ENCODE measurements around the gene CENPT. TPM values are rescaled to one million over a fixed set of nuclear protein-coding genes. Genes with fewer than 3 reads are reported as not detected.

CENPT gene
- total RNA-seq, 1 donor from 2014 or later: 153 TPM

DNA sequence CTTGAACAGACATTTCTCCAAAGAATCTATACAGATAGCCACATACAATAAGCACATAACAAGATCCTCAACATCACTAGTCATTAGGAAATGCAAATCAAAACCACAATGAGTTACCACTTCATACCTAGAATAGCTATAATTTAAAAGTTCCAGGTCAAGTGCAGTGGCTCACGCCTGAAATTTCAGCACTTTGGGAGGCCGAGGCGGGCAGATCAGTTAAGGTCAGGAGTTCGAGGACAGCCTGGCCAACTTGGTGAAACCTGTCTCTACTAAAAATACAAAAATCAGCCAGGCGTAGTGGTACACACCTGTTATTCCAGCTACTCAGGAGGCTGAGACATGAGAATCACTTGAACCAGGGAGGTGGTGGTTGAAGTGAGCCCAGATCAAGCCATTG is 61.0 kb downstream of the CENPT start:
- H3K4me1 Mint-ChIP-seq (ENCODE audit: low read depth, unreplicated experiment): peaks cover 8% of the 10 kb centered on the region
- TF ChIP-seq, protein P1, sequence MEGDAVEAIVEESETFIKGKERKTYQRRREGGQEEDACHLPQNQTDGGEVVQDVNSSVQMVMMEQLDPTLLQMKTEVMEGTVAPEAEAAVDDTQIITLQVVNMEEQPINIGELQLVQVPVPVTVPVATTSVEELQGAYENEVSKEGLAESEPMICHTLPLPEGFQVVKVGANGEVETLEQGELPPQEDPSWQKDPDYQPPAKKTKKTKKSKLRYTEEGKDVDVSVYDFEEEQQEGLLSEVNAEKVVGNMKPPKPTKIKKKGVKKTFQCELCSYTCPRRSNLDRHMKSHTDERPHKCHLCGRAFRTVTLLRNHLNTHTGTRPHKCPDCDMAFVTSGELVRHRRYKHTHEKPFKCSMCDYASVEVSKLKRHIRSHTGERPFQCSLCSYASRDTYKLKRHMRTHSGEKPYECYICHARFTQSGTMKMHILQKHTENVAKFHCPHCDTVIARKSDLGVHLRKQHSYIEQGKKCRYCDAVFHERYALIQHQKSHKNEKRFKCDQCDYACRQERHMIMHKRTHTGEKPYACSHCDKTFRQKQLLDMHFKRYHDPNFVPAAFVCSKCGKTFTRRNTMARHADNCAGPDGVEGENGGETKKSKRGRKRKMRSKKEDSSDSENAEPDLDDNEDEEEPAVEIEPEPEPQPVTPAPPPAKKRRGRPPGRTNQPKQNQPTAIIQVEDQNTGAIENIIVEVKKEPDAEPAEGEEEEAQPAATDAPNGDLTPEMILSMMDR (IDR thresholded peaks at IDR 0.05; ENCODE audit: partially characterized antibody, unreplicated experiment): no peak
- H3K27ac Mint-ChIP-seq (ENCODE audit: unreplicated experiment): no peak overlapping the region
- peaks cover 3% of the 10 kb centered on the region for H3K9me3 Mint-ChIP-seq (ENCODE audit: unreplicated experiment)
- H3K4me3 Mint-ChIP-seq (ENCODE audit: unreplicated experiment): no peak overlapping the region
- no peak for DNase-seq
- peaks cover 4% of the 10 kb centered on the region for H3K36me3 Mint-ChIP-seq (ENCODE audit: unreplicated experiment)
- peaks cover 4% of the 10 kb centered on the region for H3K27me3 Mint-ChIP-seq (ENCODE audit: unreplicated experiment)

DNA sequence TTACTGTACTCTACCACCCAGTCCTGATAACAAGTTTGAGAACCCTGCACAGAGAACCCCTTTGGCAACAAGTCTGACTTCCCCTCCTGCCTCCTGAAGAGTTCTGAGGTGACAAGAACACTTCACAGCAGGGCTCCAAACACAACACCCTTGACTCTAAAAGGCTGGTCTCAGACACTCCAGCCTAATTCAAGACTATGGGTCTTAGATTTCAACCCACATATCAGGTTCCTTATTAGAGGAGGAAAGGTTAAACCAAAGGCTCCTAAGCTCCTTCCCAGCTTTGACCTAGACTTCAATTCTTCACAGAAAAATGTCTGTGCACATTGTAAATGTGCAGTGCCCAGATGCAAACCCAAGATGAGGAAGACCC is 64.2 kb downstream of the CENPT start:
- TF ChIP-seq, protein P1 (IDR thresholded peaks at IDR 0.05; ENCODE audit: partially characterized antibody, unreplicated experiment): no peak
- H3K27me3 Mint-ChIP-seq (ENCODE audit: unreplicated experiment): peaks cover 8% of the 10 kb centered on the region
- H3K4me3 Mint-ChIP-seq (ENCODE audit: unreplicated experiment): peak overlapping the region; percentile 46
- H3K4me1 Mint-ChIP-seq (ENCODE audit: low read depth, unreplicated experiment): peaks cover 26% of the 10 kb centered on the region
- H3K36me3 Mint-ChIP-seq (ENCODE audit: unreplicated experiment): peaks cover 4% of the 10 kb centered on the region
- DNase-seq: no peak
- H3K9me3 Mint-ChIP-seq (ENCODE audit: unreplicated experiment): peaks cover 3% of the 10 kb centered on the region
- H3K27ac Mint-ChIP-seq (ENCODE audit: unreplicated experiment): peak overlapping the region; percentile 86

DNA sequence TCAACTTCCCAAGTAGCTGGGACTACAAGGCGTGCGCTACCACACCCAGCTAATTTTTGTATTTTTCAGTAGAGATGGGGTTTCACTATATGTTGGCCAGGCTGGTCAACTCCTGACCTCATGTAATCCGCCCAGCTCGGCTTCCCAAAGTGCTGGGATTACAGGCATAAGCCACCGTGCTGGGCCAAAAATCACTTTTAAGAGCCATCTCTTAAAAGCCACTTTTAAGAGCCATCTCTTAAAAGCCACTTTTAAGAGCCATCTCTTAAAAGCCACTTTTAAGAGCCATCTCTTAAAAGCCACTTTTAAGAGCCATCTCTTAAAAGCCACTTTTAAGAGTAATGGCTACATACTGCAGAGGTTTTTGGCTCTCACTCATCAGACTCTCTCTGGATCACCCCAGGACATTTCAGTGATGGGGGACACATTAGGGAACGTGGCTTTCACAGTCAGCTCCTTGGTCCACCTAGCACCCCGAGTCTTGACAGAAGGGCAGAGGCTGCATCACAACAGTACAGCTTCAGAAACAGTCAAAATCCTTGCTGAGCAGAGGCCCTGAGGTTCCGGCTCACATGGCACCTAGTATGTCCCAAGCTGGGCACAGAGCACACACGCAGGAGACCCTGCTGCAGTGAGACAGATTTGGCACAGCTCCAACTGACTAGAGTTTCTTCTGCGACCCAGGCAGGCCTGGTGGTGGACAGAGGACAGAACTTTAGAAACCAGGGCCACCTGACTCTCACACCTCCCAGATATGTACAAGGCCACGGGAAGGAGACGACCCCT is 64.7 kb downstream of the CENPT start:
- H3K4me3 Mint-ChIP-seq (ENCODE audit: unreplicated experiment): no peak overlapping the region
- peaks cover 4% of the 10 kb centered on the region for H3K36me3 Mint-ChIP-seq (ENCODE audit: unreplicated experiment)
- peaks cover 3% of the 10 kb centered on the region for H3K9me3 Mint-ChIP-seq (ENCODE audit: unreplicated experiment)
- H3K27me3 Mint-ChIP-seq (ENCODE audit: unreplicated experiment): peaks cover 8% of the 10 kb centered on the region
- H3K27ac Mint-ChIP-seq (ENCODE audit: unreplicated experiment): peak overlapping the region; percentile 86
- peaks cover 27% of the 10 kb centered on the region for H3K4me1 Mint-ChIP-seq (ENCODE audit: low read depth, unreplicated experiment)
- TF ChIP-seq, protein P1 (IDR thresholded peaks at IDR 0.05; ENCODE audit: partially characterized antibody, unreplicated experiment): no peak
- peak; percentile 51 for DNase-seq

DNA sequence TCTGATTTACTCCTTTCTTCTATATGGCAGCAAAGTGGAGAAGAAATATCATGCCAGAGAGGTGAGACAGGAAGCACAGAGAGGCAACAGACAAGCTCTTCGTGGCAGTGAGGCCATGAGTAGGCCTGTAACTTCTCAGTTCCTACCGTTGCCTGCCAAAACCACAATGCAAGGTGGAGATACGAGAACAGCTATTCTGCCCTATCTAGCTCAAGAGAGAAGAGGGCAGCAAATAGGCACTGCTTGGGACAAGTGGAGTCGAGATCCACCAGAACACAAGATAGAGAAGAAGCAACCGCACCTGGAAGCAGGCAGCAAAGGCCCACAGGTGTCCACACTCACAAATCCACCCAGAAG is 66.0 kb downstream of the CENPT start:
- H3K27me3 Mint-ChIP-seq (ENCODE audit: unreplicated experiment): peaks cover 8% of the 10 kb centered on the region
- H3K9me3 Mint-ChIP-seq (ENCODE audit: unreplicated experiment): peaks cover 3% of the 10 kb centered on the region
- peaks cover 27% of the 10 kb centered on the region for H3K4me1 Mint-ChIP-seq (ENCODE audit: low read depth, unreplicated experiment)
- peaks cover 4% of the 10 kb centered on the region for H3K36me3 Mint-ChIP-seq (ENCODE audit: unreplicated experiment)
- no peak for DNase-seq
- H3K27ac Mint-ChIP-seq (ENCODE audit: unreplicated experiment): peak overlapping the region; percentile 87
- H3K4me3 Mint-ChIP-seq (ENCODE audit: unreplicated experiment): peak overlapping the region; percentile 38
- TF ChIP-seq, protein P1 (IDR thresholded peaks at IDR 0.05; ENCODE audit: partially characterized antibody, unreplicated experiment): no peak

DNA sequence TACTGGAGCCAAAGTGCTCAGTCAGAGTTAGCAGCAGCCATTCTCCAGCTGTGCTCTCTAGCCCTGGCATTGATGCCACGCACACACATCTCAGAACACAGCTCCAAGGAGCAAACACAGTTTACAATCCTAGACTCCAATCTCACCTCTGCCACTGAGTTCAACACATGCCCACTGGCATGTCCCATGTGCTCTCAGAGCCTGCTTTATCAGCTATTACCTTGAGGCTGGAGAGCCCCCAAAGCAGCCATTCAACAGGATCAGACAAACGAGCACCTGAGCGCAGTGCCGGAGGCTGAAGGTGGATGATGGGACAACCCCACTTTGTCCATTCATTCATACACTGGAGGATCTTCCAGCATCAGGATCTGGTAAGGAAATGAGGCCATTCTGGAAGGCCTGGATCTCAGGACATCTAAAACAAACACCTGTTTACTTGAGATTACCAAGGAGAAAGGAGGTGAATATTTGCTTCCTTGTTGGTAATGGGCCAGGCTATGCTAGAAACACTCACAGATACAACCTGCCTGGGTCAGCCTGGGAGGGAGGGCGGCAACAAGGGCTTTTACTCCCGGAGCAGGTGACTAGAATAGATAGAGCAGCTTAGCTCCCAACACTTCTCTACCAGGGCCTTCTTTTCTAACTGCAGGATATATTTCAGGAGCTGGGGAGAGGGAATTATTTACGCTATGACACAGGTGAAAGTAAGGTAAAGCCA is 66.5 kb downstream of the CENPT start:
- Mint-ChIP-seq H3K9me3 (ENCODE audit: unreplicated experiment) (peaks cover 2% of the 10 kb centered on the region), H3K27me3 (ENCODE audit: unreplicated experiment) (peaks cover 6% of the 10 kb centered on the region), H3K4me3 (ENCODE audit: unreplicated experiment) (peak overlapping the region; percentile 38), H3K27ac (ENCODE audit: unreplicated experiment) (peak overlapping the region; percentile 87), H3K4me1 (ENCODE audit: low read depth, unreplicated experiment) (peaks cover 27% of the 10 kb centered on the region), H3K36me3 (ENCODE audit: unreplicated experiment) (peaks cover 4% of the 10 kb centered on the region)
- TF ChIP-seq, protein P1 (IDR thresholded peaks at IDR 0.05; ENCODE audit: partially characterized antibody, unreplicated experiment): no peak
- DNase-seq: no peak

Measured in glutamatergic neuron (in vitro differentiated cells).